Panc1 (cell line): Measurements from ENCODE around the gene PAK4. TPM values are rescaled to one million over a fixed set of nuclear protein-coding genes. Genes with fewer than 3 reads are reported as not detected.

ENCODE experiments used
- ATAC-seq: fragments of 200-7000 bp; cut with Tn5 transposase; 2 replicates; pipeline ENCODE4 v1.9.1; 2020; ENCODE audit warnings: mild to moderate bottlenecking, moderate library complexity
- BruUV-seq: library from RNA; stranded (reverse); fragments of 400-500 nt; replicated peaks from 2 replicates; lab custom pipeline; 2021; lab: Mats Ljungman, UMichigan
- CTCF ChIA-PET: fragments of 300-600 bp; sonication (Branson Sonifier 250); formaldehyde crosslinking; loops from one replicate; lab custom pipeline; 2022; ENCODE audit warnings: antibody characterized with exemption; lab: Charles Lee
- POLR2A ChIA-PET: fragments of 300-600 bp; sonication (Branson Sonifier 250); formaldehyde crosslinking; loops from one replicate; lab custom pipeline; 2022; ENCODE audit warnings: antibody characterized with exemption; lab: Charles Lee
- DNase-seq: peaks from one replicate; pipeline ENCODE4 v3.0.0-alpha.2; 2010; ENCODE audit warnings: low read depth, low spot score
- H3K27ac ChIP-seq: 2 replicates; pipeline ENCODE4 v1.5.1; 2011; ENCODE audit warnings: mild to moderate bottlenecking, low read length, inconsistent platforms
- H3K27me3 ChIP-seq: fragments of 200-500 bp; sonication (Bioruptor generic); 2 replicates; pipeline ENCODE4 v1.6.0; 2014; ENCODE audit warnings: low read length, inconsistent platforms; ENCODE audit not compliant: control insufficient read depth, insufficient read depth
- H3K36me3 ChIP-seq: fragments of 200-500 bp; sonication (Bioruptor generic); 2 replicates; pipeline ENCODE4 v1.5.1; 2014; ENCODE audit warnings: inconsistent platforms, mild to moderate bottlenecking, low read length, moderate library complexity; ENCODE audit not compliant: control insufficient read depth, insufficient read depth
- H3K4me1 ChIP-seq: 2 replicates; pipeline ENCODE4 v1.5.1; 2011; ENCODE audit warnings: inconsistent platforms, mild to moderate bottlenecking, low read length, moderate library complexity; ENCODE audit not compliant: control insufficient read depth, insufficient read depth
- H3K4me3 ChIP-seq, 2 experiments: 2 replicates each; pipeline ENCODE4 v1.5.1; 2011 to 2012; ENCODE audit warnings: low read depth in 2 of 2, low read length in 2 of 2, mild to moderate bottlenecking in 2 of 2, inconsistent platforms in 1 of 2, moderate library complexity in 1 of 2
- H3K9me3 ChIP-seq: fragments of 200-500 bp; sonication (Bioruptor generic); 2 replicates; pipeline ENCODE4 v1.5.1; 2014; ENCODE audit warnings: low read depth, mild to moderate bottlenecking, inconsistent platforms, low read length, moderate library complexity; ENCODE audit not compliant: control insufficient read depth, insufficient read depth
- POLR2AphosphoS5 ChIP-seq: IDR thresholded peaks from 2 replicates; pipeline ENCODE4 v1.6.1; 2012; ENCODE audit warnings: mild to moderate bottlenecking, low read depth, low read length, moderate library complexity
- SIN3A ChIP-seq: IDR thresholded peaks from 2 replicates; pipeline ENCODE4 v1.6.1; 2012; ENCODE audit warnings: low read depth, mild to moderate bottlenecking, low read length, moderate library complexity, borderline replicate concordance; ENCODE audit not compliant: insufficient read depth
- TCF7L2 ChIP-seq: IDR thresholded peaks from 2 replicates; pipeline ENCODE4 v1.6.1; 2011; ENCODE audit warnings: mild to moderate bottlenecking, low read depth, low read length, inconsistent platforms
- in situ Hi-C: cut with HindIII; loops from 2 replicates; pipeline ENCODE4 v1.10.0; 2016; ENCODE audit warnings: low sequenced_read_pairs, low pct_unique_long_range_greater_than_20kb
- intact Hi-C: fragments of 100-400 bp; cut with micrococcal nuclease; formaldehyde crosslinking; loops from one replicate; pipeline ENCODE4 v1.10.0; 2022; ENCODE audit not compliant: unreplicated experiment
- total RNA-seq: library from RNA; stranded (reverse); gene quantifications from one replicate; pipeline ENCODE4 v1.2.1, GENCODE V29; 2021; ENCODE audit not compliant: unreplicated experiment
- TF ChIP-seq, protein P1 (sequence below), 2 experiments: IDR thresholded peaks; 2 replicates each; pipeline ENCODE4 v1.6.1; 2011 to 2012; ENCODE audit warnings: low read depth in 2 of 2, control low read depth in 1 of 2, low read length in 1 of 2, mild to moderate bottlenecking in 1 of 2, moderate library complexity in 1 of 2; ENCODE audit not compliant: insufficient read depth in 1 of 2
- TF ChIP-seq, protein P2 (sequence below): fragments of 450-650 bp; IDR thresholded peaks from 2 replicates; pipeline ENCODE4 v1.5.1; 2017; ENCODE audit warnings: mild to moderate bottlenecking

Gene PAK4
- total RNA-seq, 1 experiment from 2014 or later: 311 TPM

DNA sequence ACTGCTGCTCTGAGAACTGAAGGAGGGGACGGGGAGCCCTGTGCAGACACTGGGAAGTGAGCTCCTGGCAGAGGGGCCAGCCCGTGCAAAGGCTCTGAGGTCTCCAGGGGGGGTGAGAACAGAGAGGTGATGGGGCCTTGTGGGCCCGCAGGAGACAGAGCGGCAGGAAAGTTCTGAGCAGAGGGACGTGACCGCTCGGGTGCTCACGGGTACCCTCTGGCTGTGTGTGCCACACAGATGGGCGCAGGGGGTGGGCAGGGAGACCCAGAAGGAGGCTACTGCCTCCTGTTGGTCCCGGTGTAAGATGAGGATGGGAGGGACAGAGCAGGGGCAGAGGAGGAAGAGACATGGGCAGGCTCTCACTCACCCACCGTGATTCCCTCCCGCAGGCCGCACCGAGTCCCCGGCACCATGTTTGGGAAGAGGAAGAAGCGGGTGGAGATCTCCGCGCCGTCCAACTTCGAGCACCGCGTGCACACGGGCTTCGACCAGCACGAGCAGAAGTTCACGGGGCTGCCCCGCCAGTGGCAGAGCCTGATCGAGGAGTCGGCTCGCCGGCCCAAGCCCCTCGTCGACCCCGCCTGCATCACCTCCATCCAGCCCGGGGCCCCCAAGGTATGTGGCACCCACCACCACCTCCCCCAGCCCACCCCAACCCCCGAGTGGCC lies 43.7 kb downstream of the PAK4 start:
- no peak for ATAC-seq
- CTCF ChIA-PET: interaction anchor here (0.6 kb wide), 1 partner anchor 206 kb away, joined by 3 read pairs; no protein-coding TSS in a partner anchor

DNA sequence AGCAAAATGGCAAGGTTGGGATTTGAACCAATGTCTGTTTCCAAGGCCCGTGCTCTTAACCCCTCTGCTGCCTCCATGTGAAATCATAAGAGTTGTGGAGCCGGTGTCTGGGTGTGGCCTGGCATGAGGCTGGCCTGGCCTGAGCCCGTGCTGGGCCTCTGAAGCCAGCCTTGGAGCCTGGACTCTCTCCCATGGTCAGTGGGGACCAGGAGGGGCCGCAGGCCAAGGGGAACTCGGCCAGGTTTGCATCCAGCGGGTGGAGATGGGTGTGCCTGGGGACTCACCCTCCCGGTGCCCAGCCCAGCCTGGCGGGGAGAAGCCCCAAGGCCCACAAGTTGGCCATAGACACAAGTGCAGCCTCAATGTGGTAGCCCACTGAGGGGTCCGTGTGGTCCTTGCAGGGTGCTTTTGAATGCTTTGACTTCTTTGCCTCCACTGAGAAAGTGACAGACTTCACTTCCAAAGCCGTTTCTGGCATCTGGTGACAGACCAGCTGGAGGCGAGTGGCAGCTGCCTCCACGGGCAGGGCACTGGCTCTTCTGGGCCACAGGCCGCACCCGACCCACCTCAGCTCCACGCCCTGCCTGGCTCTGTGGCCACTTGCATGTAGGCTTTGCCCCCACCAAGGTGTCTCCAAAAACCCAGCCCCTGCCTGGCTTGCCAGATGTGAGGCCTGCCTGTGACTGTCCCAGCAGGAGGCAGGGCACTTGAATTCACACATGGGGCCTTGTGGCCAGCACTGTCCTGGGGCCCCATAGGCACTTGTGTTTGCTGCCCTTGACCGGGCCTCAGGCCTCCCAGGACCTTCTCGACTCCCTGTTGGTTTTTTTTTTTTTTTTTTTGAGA lies 45.0 kb downstream of the PAK4 start:
- Histone ChIP-seq H3K9me3 (no peaks in the 10 kb centered on the region), H3K4me3 (no peak overlapping the region), H3K27ac (no peak overlapping the region), H3K27me3 (no peaks in the 10 kb centered on the region), H3K4me1 (peaks cover 32% of the 10 kb centered on the region), H3K36me3 (peaks cover 7% of the 10 kb centered on the region; the same call in 1 of the 2 replicates)
- TF ChIP-seq, protein P1, sequence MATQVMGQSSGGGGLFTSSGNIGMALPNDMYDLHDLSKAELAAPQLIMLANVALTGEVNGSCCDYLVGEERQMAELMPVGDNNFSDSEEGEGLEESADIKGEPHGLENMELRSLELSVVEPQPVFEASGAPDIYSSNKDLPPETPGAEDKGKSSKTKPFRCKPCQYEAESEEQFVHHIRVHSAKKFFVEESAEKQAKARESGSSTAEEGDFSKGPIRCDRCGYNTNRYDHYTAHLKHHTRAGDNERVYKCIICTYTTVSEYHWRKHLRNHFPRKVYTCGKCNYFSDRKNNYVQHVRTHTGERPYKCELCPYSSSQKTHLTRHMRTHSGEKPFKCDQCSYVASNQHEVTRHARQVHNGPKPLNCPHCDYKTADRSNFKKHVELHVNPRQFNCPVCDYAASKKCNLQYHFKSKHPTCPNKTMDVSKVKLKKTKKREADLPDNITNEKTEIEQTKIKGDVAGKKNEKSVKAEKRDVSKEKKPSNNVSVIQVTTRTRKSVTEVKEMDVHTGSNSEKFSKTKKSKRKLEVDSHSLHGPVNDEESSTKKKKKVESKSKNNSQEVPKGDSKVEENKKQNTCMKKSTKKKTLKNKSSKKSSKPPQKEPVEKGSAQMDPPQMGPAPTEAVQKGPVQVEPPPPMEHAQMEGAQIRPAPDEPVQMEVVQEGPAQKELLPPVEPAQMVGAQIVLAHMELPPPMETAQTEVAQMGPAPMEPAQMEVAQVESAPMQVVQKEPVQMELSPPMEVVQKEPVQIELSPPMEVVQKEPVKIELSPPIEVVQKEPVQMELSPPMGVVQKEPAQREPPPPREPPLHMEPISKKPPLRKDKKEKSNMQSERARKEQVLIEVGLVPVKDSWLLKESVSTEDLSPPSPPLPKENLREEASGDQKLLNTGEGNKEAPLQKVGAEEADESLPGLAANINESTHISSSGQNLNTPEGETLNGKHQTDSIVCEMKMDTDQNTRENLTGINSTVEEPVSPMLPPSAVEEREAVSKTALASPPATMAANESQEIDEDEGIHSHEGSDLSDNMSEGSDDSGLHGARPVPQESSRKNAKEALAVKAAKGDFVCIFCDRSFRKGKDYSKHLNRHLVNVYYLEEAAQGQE (IDR thresholded peaks at IDR 0.05; ENCODE audit: insufficient read depth in 1 of 2, low read depth in 2 of 2, low read length in 1 of 2): no peak
- no peak for TF ChIP-seq POLR2AphosphoS5
- TF ChIP-seq, protein P2, sequence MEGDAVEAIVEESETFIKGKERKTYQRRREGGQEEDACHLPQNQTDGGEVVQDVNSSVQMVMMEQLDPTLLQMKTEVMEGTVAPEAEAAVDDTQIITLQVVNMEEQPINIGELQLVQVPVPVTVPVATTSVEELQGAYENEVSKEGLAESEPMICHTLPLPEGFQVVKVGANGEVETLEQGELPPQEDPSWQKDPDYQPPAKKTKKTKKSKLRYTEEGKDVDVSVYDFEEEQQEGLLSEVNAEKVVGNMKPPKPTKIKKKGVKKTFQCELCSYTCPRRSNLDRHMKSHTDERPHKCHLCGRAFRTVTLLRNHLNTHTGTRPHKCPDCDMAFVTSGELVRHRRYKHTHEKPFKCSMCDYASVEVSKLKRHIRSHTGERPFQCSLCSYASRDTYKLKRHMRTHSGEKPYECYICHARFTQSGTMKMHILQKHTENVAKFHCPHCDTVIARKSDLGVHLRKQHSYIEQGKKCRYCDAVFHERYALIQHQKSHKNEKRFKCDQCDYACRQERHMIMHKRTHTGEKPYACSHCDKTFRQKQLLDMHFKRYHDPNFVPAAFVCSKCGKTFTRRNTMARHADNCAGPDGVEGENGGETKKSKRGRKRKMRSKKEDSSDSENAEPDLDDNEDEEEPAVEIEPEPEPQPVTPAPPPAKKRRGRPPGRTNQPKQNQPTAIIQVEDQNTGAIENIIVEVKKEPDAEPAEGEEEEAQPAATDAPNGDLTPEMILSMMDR: no peak
- no peak for TF ChIP-seq TCF7L2
- no peak for TF ChIP-seq SIN3A
- DNase-seq (no peak), ATAC-seq (no peak)
- ChIA-PET CTCF (interaction anchor here (0.6 to 0.7 kb wide), 2 partner anchors 583 to 647 kb away, joined by 3 to 10 read pairs; no protein-coding TSS in a partner anchor), POLR2A (interaction anchor here (0.7 kb wide), 1 partner anchor 156 kb away, joined by 7 read pairs; no protein-coding TSS in a partner anchor)
- BruUV-seq: TSS peak; percentile 47
- intact Hi-C loops (no loop called here), in situ Hi-C loops (loop anchor here (10.0 kb wide), 1 partner anchor 56 kb away; no protein-coding TSS in a partner anchor)

More for the DNA sequence above, 43.7 kb downstream of the PAK4 start:
- in situ Hi-C loops: no loop called here
- no peaks in the 10 kb centered on the region for H3K9me3 ChIP-seq
- no peaks in the 10 kb centered on the region for H3K27me3 ChIP-seq
- peaks cover 34% of the 10 kb centered on the region for H3K4me1 ChIP-seq
- no peak overlapping the region for H3K4me3 ChIP-seq
- H3K27ac ChIP-seq: no peak overlapping the region
- POLR2A ChIA-PET: no interaction called here
- no peak for DNase-seq
- BruUV-seq: no TSS peak
- H3K36me3 ChIP-seq: peaks cover 7% of the 10 kb centered on the region; the same call in 1 of the 2 replicates
- TF ChIP-seq, protein P2: no peak
- TF ChIP-seq SIN3A (no peak), POLR2AphosphoS5 (no peak), TCF7L2 (no peak)
- TF ChIP-seq, protein P1 (IDR thresholded peaks at IDR 0.05; ENCODE audit: insufficient read depth in 1 of 2, low read depth in 2 of 2, low read length in 1 of 2): no peak
- intact Hi-C loops: no loop called here
